ENCODE measurements around the gene ETV1. TPM values are rescaled to one million over a fixed set of nuclear protein-coding genes. Genes with fewer than 3 reads are reported as not detected.

The ETV1 gene
- total RNA-seq, 1 experiment from 2014 or later, result 68.5 TPM

DNA sequence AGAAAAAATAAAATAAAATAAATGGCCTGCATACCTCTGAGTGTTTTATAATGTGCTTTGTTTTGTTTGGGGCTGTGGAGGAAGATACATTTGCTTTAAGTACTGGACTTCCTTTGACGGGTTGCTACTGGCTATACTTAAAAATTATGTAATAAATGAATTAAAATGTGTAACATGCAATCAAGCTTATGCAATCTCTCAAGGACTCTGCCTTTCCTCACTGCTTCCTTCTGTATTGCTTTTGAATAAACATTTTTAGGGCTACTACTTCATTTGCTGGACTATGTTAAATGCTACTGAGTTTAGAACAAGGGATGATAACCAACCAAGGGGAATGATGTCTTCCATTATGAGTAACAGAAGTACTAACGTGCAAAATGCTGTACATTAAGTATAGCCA, 91.6 kb downstream of the ETV1 start:
- H3K4me3 Mint-ChIP-seq, result no peak overlapping the region
- H3K9me3 Mint-ChIP-seq, result no peaks in the 10 kb centered on the region
- WGBS (ENCODE audit: extremely low coverage, insufficient read length, low lambda C conversion rate), result no CpG with 5 or more reads among the region's 2 CpGs
- TF ChIP-seq, protein P1, sequence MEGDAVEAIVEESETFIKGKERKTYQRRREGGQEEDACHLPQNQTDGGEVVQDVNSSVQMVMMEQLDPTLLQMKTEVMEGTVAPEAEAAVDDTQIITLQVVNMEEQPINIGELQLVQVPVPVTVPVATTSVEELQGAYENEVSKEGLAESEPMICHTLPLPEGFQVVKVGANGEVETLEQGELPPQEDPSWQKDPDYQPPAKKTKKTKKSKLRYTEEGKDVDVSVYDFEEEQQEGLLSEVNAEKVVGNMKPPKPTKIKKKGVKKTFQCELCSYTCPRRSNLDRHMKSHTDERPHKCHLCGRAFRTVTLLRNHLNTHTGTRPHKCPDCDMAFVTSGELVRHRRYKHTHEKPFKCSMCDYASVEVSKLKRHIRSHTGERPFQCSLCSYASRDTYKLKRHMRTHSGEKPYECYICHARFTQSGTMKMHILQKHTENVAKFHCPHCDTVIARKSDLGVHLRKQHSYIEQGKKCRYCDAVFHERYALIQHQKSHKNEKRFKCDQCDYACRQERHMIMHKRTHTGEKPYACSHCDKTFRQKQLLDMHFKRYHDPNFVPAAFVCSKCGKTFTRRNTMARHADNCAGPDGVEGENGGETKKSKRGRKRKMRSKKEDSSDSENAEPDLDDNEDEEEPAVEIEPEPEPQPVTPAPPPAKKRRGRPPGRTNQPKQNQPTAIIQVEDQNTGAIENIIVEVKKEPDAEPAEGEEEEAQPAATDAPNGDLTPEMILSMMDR (conservative IDR thresholded peaks at IDR 0.05), result no peak
- no peak overlapping the region for H3T11ph ChIP-seq (ENCODE audit: low read length)
- H3K79me2 ChIP-seq (ENCODE audit: insufficient read depth, low read length), result no peaks in the 10 kb centered on the region
- no peak for DNase-seq
- no peaks in the 10 kb centered on the region for H3K4me1 ChIP-seq (ENCODE audit: insufficient read depth, low read length)
- no peak overlapping the region for H3K4ac ChIP-seq (ENCODE audit: low read depth, low read length)
- H4K5ac ChIP-seq (ENCODE audit: insufficient read length, low read depth, low read length), result no peak overlapping the region
- H3K27ac ChIP-seq (ENCODE audit: insufficient read length, low read depth, low read length), result no peak overlapping the region
- no peak overlapping the region for H3K9ac ChIP-seq (ENCODE audit: extremely low read depth, insufficient read length, low read length)
- no peak overlapping the region for H2BK12ac ChIP-seq (ENCODE audit: insufficient read length, low read depth, low read length)
- H3K4me2 ChIP-seq (ENCODE audit: insufficient read depth, insufficient read length, low read length), result no peak overlapping the region
- no peaks in the 10 kb centered on the region for H3K27me3 ChIP-seq (ENCODE audit: insufficient read depth, low read length)
- H4K91ac ChIP-seq (ENCODE audit: insufficient read length, low read depth, low read length), result no peak overlapping the region
- H3K9me3 ChIP-seq (ENCODE audit: control insufficient read depth, low read depth, low read length), result no peaks in the 10 kb centered on the region
- H2BK120ac ChIP-seq (ENCODE audit: low read depth, low read length, poor library complexity, severe bottlenecking), result no peak overlapping the region
- no peak overlapping the region for H3K23ac ChIP-seq (ENCODE audit: insufficient read length, low read depth, low read length)
- no peak overlapping the region for H3K14ac ChIP-seq (ENCODE audit: insufficient read depth, low read length)
- H4K20me1 ChIP-seq (ENCODE audit: control insufficient read depth, insufficient read depth, insufficient read length), result no peaks in the 10 kb centered on the region
- no peak overlapping the region; a peak in 1 of 7 replicates for H3K27ac Mint-ChIP-seq
- H3K79me1 ChIP-seq (ENCODE audit: insufficient read depth, low read depth, low read length, poor library complexity, severe bottlenecking), result no peaks in the 10 kb centered on the region
- no peaks in the 10 kb centered on the region for H3K27me3 Mint-ChIP-seq (ENCODE audit: low read depth)
- no peaks in the 10 kb centered on the region for H3K23me2 ChIP-seq (ENCODE audit: insufficient read length, low read depth, low read length, poor library complexity, severe bottlenecking)
- H2BK15ac ChIP-seq (ENCODE audit: low read depth, low read length), result no peak overlapping the region
- no peak overlapping the region for H4K8ac ChIP-seq (replicated peaks; ENCODE audit: insufficient read length, low read depth, low read length)
- H3K36me3 Mint-ChIP-seq (ENCODE audit: insufficient read depth in 1 of 3, low read depth in 3 of 3), result peaks cover 27 to 33% (median 28%) of the 10 kb centered on the region in 3 experiments
- no peak overlapping the region for H3K18ac ChIP-seq (ENCODE audit: insufficient read length, low read depth, low read length)
- no peak overlapping the region for H2AK5ac ChIP-seq (ENCODE audit: insufficient read length, low read length)
- H2BK20ac ChIP-seq (ENCODE audit: low read depth, low read length, poor library complexity, severe bottlenecking), result no peak overlapping the region
- no peak overlapping the region for H2BK5ac ChIP-seq (ENCODE audit: insufficient read length, low read length)
- peaks cover 3 to 8% of the 10 kb centered on the region in 2 experiments for H3K4me1 Mint-ChIP-seq
- H2AFZ ChIP-seq (ENCODE audit: low read length), result no peak overlapping the region
- H3K56ac ChIP-seq (ENCODE audit: insufficient read length, low read depth, low read length), result no peak overlapping the region
